Measurements from ENCODE around the gene PDIA6.

DNA sequence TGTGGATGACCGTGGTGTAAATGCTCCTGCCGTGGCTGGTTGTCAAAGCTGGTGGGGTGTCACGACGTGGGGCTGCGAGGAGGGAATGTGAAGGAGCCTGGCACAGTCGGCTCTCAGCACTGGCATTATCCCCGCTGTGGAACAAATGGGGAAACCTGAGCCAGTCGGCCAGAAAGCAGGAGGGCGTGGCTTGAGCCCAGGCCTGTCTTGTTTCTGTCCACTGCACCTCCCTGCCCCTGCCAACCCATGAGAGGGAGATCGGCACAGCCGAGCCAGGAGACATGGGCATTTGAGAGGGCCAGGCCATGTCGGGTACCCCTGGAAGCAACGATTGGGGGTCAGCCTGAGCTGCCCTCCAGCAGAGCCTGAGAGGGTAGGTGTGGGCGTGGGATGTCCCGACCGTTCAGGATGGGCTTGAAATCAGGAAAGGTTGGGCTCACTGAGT is 44.5 kb downstream of the PDIA6 start:
- TF ChIP-seq, protein P1, sequence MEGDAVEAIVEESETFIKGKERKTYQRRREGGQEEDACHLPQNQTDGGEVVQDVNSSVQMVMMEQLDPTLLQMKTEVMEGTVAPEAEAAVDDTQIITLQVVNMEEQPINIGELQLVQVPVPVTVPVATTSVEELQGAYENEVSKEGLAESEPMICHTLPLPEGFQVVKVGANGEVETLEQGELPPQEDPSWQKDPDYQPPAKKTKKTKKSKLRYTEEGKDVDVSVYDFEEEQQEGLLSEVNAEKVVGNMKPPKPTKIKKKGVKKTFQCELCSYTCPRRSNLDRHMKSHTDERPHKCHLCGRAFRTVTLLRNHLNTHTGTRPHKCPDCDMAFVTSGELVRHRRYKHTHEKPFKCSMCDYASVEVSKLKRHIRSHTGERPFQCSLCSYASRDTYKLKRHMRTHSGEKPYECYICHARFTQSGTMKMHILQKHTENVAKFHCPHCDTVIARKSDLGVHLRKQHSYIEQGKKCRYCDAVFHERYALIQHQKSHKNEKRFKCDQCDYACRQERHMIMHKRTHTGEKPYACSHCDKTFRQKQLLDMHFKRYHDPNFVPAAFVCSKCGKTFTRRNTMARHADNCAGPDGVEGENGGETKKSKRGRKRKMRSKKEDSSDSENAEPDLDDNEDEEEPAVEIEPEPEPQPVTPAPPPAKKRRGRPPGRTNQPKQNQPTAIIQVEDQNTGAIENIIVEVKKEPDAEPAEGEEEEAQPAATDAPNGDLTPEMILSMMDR (IDR thresholded peaks at IDR 0.05; ENCODE audit: insufficient read depth, low read length): no peak
- TF ChIP-seq POLR2AphosphoS5 (IDR thresholded peaks at IDR 0.05; ENCODE audit: low read depth) (no peak), SPI1 (IDR thresholded peaks at IDR 0.05; ENCODE audit: borderline replicate concordance, low read depth) (no peak)

All from HL-60 (cell line).